Measurements from ENCODE around the gene ZBTB20. TPM values are rescaled to one million over a fixed set of nuclear protein-coding genes. Genes with fewer than 3 reads are reported as not detected.

The ZBTB20 gene
- total RNA-seq, 6 donors from 2014 or later: 40.0 to 150 (median 65.8) TPM

DNA sequence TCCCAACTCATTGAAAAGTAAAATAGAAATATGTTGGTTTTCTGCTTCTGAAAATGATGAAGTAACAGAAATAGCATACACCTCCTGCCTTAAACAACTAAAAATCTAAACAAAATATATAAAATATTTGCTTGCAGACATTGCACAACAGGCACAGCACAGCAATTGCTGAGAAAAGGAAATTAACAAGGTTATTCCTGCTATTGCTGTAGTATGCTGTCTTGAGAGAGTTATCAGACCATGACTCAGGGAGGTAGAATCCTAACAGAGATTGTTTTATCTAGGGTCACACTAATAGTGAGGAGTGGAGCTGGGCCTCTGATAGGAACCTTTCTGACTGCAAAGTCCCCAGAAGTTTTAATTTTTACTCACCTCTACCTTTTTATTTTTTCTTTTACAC lies 72.6 kb downstream of the ZBTB20 start:
- ATAC-seq (ENCODE audit: low FRiP score in 2 of 2): no peak
- H3K36me3 ChIP-seq: no peaks in the 10 kb centered on the region
- H3K4me1 ChIP-seq: peaks cover 0 to 12% (median 9%) of the 10 kb centered on the region in 4 donors
- H3K27ac ChIP-seq: no peak overlapping the region
- no peak overlapping the region for H3K4me3 ChIP-seq
- no peaks in the 10 kb centered on the region for H3K9me3 ChIP-seq
- DNase-seq: no peak
- H3K27me3 ChIP-seq: no peaks in the 10 kb centered on the region
- TF ChIP-seq, protein P1, sequence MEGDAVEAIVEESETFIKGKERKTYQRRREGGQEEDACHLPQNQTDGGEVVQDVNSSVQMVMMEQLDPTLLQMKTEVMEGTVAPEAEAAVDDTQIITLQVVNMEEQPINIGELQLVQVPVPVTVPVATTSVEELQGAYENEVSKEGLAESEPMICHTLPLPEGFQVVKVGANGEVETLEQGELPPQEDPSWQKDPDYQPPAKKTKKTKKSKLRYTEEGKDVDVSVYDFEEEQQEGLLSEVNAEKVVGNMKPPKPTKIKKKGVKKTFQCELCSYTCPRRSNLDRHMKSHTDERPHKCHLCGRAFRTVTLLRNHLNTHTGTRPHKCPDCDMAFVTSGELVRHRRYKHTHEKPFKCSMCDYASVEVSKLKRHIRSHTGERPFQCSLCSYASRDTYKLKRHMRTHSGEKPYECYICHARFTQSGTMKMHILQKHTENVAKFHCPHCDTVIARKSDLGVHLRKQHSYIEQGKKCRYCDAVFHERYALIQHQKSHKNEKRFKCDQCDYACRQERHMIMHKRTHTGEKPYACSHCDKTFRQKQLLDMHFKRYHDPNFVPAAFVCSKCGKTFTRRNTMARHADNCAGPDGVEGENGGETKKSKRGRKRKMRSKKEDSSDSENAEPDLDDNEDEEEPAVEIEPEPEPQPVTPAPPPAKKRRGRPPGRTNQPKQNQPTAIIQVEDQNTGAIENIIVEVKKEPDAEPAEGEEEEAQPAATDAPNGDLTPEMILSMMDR (IDR thresholded peaks at IDR 0.05): no peak
- TF ChIP-seq POLR2AphosphoS5 (IDR thresholded peaks at IDR 0.05) (no peak), EP300 (IDR thresholded peaks at IDR 0.05) (no peak), POLR2A (IDR thresholded peaks at IDR 0.05) (no peak)

DNA sequence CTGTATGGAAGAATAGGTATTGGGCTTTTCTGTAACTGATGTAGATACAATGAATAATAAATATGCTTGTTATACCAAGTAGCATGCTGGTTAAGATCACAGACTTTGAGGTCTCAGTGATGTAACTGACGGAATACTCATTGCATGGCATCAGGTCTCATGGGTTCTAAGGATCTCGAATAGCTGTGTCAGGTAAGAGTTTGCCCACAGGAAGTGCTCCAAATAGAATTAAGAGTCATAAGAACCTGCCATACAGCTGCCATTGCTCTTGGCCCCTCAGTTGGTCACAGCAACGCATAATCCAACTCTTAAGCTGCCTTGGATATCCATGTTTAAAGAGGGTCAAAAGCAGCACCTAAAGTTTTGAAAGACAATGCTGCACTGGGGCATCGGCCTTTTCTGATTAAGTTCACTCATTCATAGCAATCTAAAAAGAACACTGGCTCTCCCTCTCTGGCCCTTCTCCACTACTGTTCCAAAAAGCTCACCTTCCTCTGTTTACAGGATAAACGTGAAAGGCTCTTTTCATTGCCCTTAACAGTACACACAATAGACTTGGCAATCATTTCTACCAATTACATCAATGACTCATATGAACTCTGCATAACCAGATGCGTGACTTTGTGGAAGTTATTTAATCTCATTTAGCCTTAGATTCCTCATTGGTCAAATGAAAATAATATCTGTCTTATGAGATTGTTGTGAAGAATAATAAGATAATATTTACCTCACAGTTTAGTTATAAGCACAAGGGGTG lies 74.6 kb downstream of the ZBTB20 start:
- H3K36me3 ChIP-seq: no peaks in the 10 kb centered on the region
- peak in 1 of 2 donors; percentile 46 for ATAC-seq (ENCODE audit: low FRiP score in 2 of 2)
- TF ChIP-seq POLR2A (IDR thresholded peaks at IDR 0.05) (no peak), POLR2AphosphoS5 (IDR thresholded peaks at IDR 0.05) (no peak), EP300 (IDR thresholded peaks at IDR 0.05) (no peak)
- TF ChIP-seq, protein P1 (IDR thresholded peaks at IDR 0.05): no peak
- no peak for DNase-seq
- no peak overlapping the region for H3K4me3 ChIP-seq
- no peaks in the 10 kb centered on the region for H3K27me3 ChIP-seq
- WGBS, 2 donors: 73 to 81% methylated on average over 6 of the region's 6 CpGs
- no peak overlapping the region for H3K27ac ChIP-seq
- peaks cover 0 to 12% (median 9%) of the 10 kb centered on the region in 4 donors for H3K4me1 ChIP-seq
- H3K9me3 ChIP-seq: no peaks in the 10 kb centered on the region

DNA sequence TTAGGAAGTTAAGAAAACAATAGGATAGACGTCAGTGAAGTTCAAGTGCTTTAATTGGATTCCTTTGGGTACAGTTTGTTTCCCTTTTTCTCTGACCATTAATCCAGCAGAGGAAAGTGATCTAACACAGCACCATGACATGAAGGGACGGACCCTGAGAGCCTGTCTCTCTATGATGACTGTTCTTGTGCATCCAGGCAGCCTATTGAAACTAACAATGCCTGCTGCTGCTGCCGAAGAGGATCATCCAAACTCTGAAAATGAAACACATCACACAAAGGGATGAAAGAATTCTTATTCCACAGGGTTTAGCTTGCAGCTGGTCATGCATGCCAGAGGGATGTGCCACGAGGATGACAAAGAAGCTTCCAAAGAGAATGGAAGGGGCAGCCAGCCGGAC lies 75.5 kb downstream of the ZBTB20 start:
- Histone ChIP-seq H3K9me3 (no peaks in the 10 kb centered on the region), H3K4me3 (no peak overlapping the region), H3K4me1 (peaks cover 0 to 12% (median 9%) of the 10 kb centered on the region in 4 donors), H3K36me3 (no peaks in the 10 kb centered on the region), H3K27ac (no peak overlapping the region), H3K27me3 (no peaks in the 10 kb centered on the region)
- DNase-seq (no peak), ATAC-seq (ENCODE audit: low FRiP score in 2 of 2) (no peak)
- whole genome bisulfite sequencing, 2 donors: 81 to 84% methylated on average over 5 of the region's 5 CpGs
- no peak for TF ChIP-seq POLR2AphosphoS5 (IDR thresholded peaks at IDR 0.05)
- TF ChIP-seq, protein P1 (IDR thresholded peaks at IDR 0.05): no peak
- TF ChIP-seq EP300 (IDR thresholded peaks at IDR 0.05): no peak
- TF ChIP-seq POLR2A (IDR thresholded peaks at IDR 0.05): no peak

DNA sequence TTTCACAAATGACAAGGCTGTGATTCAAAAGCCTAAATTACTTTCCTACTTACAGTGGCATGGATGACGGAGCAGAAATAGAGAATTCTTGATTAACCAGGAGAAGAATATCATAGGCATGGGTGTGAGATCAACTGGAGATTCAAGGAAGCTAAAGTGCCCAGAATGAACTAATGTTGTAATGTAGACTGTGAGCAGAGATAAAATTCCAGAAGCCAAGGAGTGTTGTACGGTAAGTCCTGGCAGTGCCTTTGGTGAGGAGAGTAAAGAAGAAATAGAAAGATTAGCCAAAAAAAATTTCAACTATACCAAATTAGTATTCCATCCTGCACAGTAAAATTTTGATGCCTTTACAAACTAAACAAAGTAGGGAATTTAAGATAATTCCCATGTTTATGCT lies 75.9 kb downstream of the ZBTB20 start:
- H3K36me3 ChIP-seq: no peaks in the 10 kb centered on the region
- TF ChIP-seq EP300 (IDR thresholded peaks at IDR 0.05): no peak
- TF ChIP-seq POLR2A (IDR thresholded peaks at IDR 0.05): no peak
- TF ChIP-seq, protein P1 (IDR thresholded peaks at IDR 0.05): no peak
- no peak for TF ChIP-seq POLR2AphosphoS5 (IDR thresholded peaks at IDR 0.05)
- no peak overlapping the region for H3K4me3 ChIP-seq
- H3K4me1 ChIP-seq: peaks cover 0 to 12% (median 9%) of the 10 kb centered on the region in 4 donors
- H3K9me3 ChIP-seq: no peaks in the 10 kb centered on the region
- DNase-seq (no peak), ATAC-seq (ENCODE audit: low FRiP score in 2 of 2) (no peak)
- no peaks in the 10 kb centered on the region for H3K27me3 ChIP-seq
- no peak overlapping the region for H3K27ac ChIP-seq
- WGBS, 2 donors: 79 to 88% methylated on average over 2 of the region's 2 CpGs

DNA sequence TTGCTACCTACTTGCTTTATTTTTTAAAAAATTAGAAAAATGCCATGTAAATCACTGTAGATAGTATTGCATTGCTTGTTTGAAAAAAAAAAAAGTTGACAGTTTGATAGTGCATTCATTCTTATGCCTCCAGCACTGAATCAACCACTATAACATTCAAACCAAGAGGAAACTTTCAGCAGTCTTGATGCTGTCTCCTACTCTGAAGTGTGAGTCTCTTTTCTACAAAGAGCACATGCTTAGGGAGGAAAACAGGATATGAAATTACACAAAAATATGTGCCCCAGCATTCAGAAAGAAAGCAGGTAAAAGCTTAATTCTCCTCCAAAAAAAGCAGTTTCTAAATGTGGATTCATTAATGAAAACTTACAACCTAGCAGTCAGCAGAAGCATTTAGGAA lies 78.3 kb downstream of the ZBTB20 start:
- no peak overlapping the region for H3K4me3 ChIP-seq
- peaks cover 0 to 12% (median 9%) of the 10 kb centered on the region in 4 donors for H3K4me1 ChIP-seq
- H3K27me3 ChIP-seq: no peaks in the 10 kb centered on the region
- H3K9me3 ChIP-seq: no peaks in the 10 kb centered on the region
- TF ChIP-seq POLR2A (IDR thresholded peaks at IDR 0.05) (no peak), POLR2AphosphoS5 (IDR thresholded peaks at IDR 0.05) (no peak), EP300 (IDR thresholded peaks at IDR 0.05) (no peak)
- TF ChIP-seq, protein P1 (IDR thresholded peaks at IDR 0.05): no peak
- H3K36me3 ChIP-seq: no peaks in the 10 kb centered on the region
- no peak overlapping the region for H3K27ac ChIP-seq
- no peak for ATAC-seq (ENCODE audit: low FRiP score in 2 of 2)
- no peak for DNase-seq
